ENCODE data around the gene BLACAT1. TPM values are rescaled to one million over a fixed set of nuclear protein-coding genes. Genes with fewer than 3 reads are reported as not detected.
A peak's percentile ranks its signal among the peaks of the same experiment; 100 is the strongest.

The BLACAT1 gene
- total and polyA plus RNA-seq, 2 of the 8 experiments (the other 6 are each of a cell fraction or from before 2014, with no cell fraction given) = 3.5 to 10.5 TPM

- Histone ChIP-seq H4K5ac (ENCODE audit: insufficient read length, low read depth, low read length) (peak overlapping the region; percentile 51), H2AK5ac (ENCODE audit: low read depth, low read length) (peak overlapping the region; percentile 99), H3K4me3 (ENCODE audit: extremely low read depth in 1 of 4, insufficient read depth in 2 of 4, low read depth in 3 of 4, low read length in 4 of 4) (peak overlapping the region in 3 of 4 experiments; percentile 20 to 46 (median 30); a peak in 5 of 8 replicates), H3K36me3 (ENCODE audit: control insufficient read depth in 2 of 4, insufficient read depth in 4 of 4, low read length in 3 of 4) (peaks cover 0 to 3% (median 0%) of the 10 kb centered on the region in 4 experiments; a peak in 2 of 8 replicates), H4K20me1 (replicated peaks in 1 of 2; ENCODE audit: control insufficient read depth in 1 of 2, insufficient read depth in 2 of 2, low read length in 2 of 2) (peaks cover 4 to 8% of the 10 kb centered on the region in 2 experiments), H3K18ac (ENCODE audit: extremely low read depth, low read length) (peak overlapping the region; percentile 60), H3K23me2 (ENCODE audit: low read depth, low read length) (peaks cover 3% of the 10 kb centered on the region; the same call in 1 of the 2 replicates), H3K56ac (replicated peaks; ENCODE audit: insufficient read length, low read depth, low read length) (no peak overlapping the region), H3K4me1 (replicated peaks in 1 of 4; ENCODE audit: control insufficient read depth in 3 of 4, insufficient read depth in 4 of 4, low read length in 3 of 4) (peaks cover 56 to 93% (median 78%) of the 10 kb centered on the region in 4 experiments), H3K27me3 (replicated peaks in 1 of 4; ENCODE audit: control insufficient read depth in 3 of 4, extremely low read depth in 1 of 4, insufficient read depth in 3 of 4, low read length in 3 of 4) (peaks cover 0 to 4% (median 1%) of the 10 kb centered on the region in 4 experiments; a peak in 2 of 7 replicates), H2BK5ac (ENCODE audit: low read depth, low read length) (peak overlapping the region; percentile 99; the same call in 1 of the 2 replicates), H2AFZ (ENCODE audit: low read length) (no peak overlapping the region), H3K23ac (ENCODE audit: insufficient read length) (no peak overlapping the region), H3K9me3 (ENCODE audit: insufficient read depth in 2 of 2, low read depth in 1 of 2, low read length in 1 of 2) (no peaks in the 10 kb centered on the region), H4K91ac (replicated peaks; ENCODE audit: insufficient read length, low read length) (peak overlapping the region; percentile 92), H3K79me1 (ENCODE audit: low read depth, low read length) (peaks cover 2% of the 10 kb centered on the region; the same call in 1 of the 2 replicates), H3K4me2 (ENCODE audit: insufficient read depth in 1 of 2, low read depth in 2 of 2, low read length in 2 of 2) (peak overlapping the region; percentile 65 to 80), H3K4ac (replicated peaks; ENCODE audit: insufficient read length, low read depth, low read length) (peak overlapping the region; percentile 84), H2BK20ac (ENCODE audit: low read length) (peak overlapping the region; percentile 27), H3K9ac (replicated peaks in 1 of 4; ENCODE audit: extremely low read depth in 1 of 4, low read depth in 3 of 4, low read length in 3 of 4) (peak overlapping the region in 1 of 4 experiments; percentile 13; a peak in 3 of 7 replicates), H3K27ac (ENCODE audit: low read depth, low read length) (peak overlapping the region; percentile 74), H4K8ac (ENCODE audit: extremely low read depth, insufficient read depth, low read length) (0 out of 2 replicates have a peak overlapping the region, but pooled peaks have one; percentile 4), H3K79me2 (ENCODE audit: control insufficient read depth in 1 of 2, insufficient read depth in 2 of 2, low read length in 2 of 2) (no peaks in the 10 kb centered on the region), H2BK15ac (ENCODE audit: low read length) (peak overlapping the region; percentile 65; the same call in 1 of the 2 replicates), H3K14ac (ENCODE audit: insufficient read length) (no peak overlapping the region), H2BK12ac (ENCODE audit: low read depth, low read length) (peak overlapping the region; percentile 96), H2BK120ac (replicated peaks; ENCODE audit: low read depth, low read length) (peak overlapping the region; percentile 1)
- peak in 1 of 2 experiments; percentile 70 for DNase-seq (ENCODE audit: low read depth in 1 of 2, low spot score in 2 of 2)
- ChIA-PET POLR2A (ENCODE audit: partially characterized antibody) (interaction anchor here (0.8 to 13.3 kb wide), 9 partner anchors 9 to 305 kb away, joined by 3 to 220 read pairs (median 5); partner anchors contain the start of gene BLACAT1), CTCF (ENCODE audit: partially characterized antibody) (interaction anchor here (0.6 to 30.2 kb wide), 13 partner anchors 9 to 236 kb away, joined by 3 to 767 read pairs (median 4); partner anchors contain the start of genes BLACAT1 and LEMD1)
- WGBS, 2 experiments (ENCODE audit: extremely low coverage in 1 of 2, insufficient coverage in 1 of 2, insufficient read length in 1 of 2, insufficient replicate concordance in 2 of 2, low coverage in 1 of 2, low lambda C conversion rate in 2 of 2, missing lambda C conversion rate in 1 of 2) = 14% methylated on average over 10 of the region's 10 CpGs; no CpG with 5 or more reads in 1 of the 2 experiments
- FAIRE-seq = no peak
- TF ChIP-seq HDAC6 (IDR thresholded peaks at IDR 0.05; ENCODE audit: low read depth, low read length) (no peak), ASH2L (IDR thresholded peaks at IDR 0.05; ENCODE audit: low read length) (peak; percentile 56), TBP (IDR thresholded peaks at IDR 0.05; ENCODE audit: low read depth, low read length) (no peak), EGR1 (IDR thresholded peaks at IDR 0.05; ENCODE audit: borderline replicate concordance, low read depth, low read length) (peak; percentile 10; the same call in 1 of the 2 replicates), BRCA1 (IDR thresholded peaks at IDR 0.05; ENCODE audit: low read depth, low read length) (no peak), MAX (IDR thresholded peaks at IDR 0.05) (no peak), NANOG (IDR thresholded peaks at IDR 0.05; ENCODE audit: insufficient read depth, low read depth, low read length, poor library complexity, severe bottlenecking) (no peak)
Observed at GRCh38 chr1:205444300-205444930, 11.4 kb downstream of the BLACAT1 start.
